Measurements from ENCODE around the gene PPP2CA. TPM values are rescaled to one million over a fixed set of nuclear protein-coding genes. Genes with fewer than 3 reads are reported as not detected.

The PPP2CA gene
- total and polyA plus RNA-seq, 2 of the 13 experiments (the other 11 are each of a cell fraction or from before 2014, with no cell fraction given): 82.4 to 171 TPM

DNA sequence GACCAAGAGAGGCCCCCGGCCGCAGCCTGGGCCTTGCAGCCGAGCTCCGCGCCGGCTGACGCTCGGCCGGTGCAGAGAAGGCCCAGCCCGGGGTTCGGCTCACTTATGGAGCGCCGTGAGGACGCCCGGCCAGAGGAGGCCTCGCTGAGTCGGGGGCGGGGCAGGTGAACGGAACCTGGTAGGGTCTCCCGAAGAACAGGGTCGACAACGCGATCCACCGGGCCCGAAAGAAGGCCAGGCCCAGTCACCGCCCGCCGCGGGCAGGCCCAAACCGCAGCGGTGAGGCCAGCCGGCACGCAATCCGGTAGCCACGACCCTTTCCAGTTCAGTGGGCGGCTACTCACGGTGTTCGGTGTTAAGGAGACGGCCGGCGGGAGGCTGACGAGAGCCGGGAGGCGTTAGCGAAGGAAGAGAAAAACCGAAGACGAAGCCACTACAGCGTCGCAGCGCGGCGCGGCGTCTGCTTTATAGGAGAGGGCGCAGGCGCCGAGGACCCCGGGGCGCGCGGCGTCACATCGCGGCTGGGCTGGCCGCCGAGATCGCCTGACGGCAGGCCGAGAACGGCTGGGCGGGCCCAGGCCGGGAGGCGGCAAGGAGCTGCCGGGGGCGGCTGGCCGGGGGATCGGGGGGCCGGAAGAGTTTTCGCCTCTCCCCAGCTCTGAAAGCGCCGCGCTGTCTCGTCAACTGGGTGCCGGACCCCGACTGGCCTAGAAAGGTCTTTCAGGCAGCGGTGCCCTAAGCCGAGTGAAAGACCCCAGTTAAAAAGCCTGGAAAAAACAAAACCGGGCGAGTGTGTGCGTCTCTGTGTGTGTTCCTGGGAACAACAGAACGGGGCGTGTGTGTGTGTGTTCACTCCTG, 49.1 kb downstream of the PPP2CA start, which contains the start of gene SKP1 (continued):
- TF ChIP-seq, protein P1, sequence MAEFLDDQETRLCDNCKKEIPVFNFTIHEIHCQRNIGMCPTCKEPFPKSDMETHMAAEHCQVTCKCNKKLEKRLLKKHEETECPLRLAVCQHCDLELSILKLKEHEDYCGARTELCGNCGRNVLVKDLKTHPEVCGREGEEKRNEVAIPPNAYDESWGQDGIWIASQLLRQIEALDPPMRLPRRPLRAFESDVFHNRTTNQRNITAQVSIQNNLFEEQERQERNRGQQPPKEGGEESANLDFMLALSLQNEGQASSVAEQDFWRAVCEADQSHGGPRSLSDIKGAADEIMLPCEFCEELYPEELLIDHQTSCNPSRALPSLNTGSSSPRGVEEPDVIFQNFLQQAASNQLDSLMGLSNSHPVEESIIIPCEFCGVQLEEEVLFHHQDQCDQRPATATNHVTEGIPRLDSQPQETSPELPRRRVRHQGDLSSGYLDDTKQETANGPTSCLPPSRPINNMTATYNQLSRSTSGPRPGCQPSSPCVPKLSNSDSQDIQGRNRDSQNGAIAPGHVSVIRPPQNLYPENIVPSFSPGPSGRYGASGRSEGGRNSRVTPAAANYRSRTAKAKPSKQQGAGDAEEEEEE (CRISPR knock-in tag; IDR thresholded peaks at IDR 0.05; ENCODE audit: borderline replicate concordance): no peak
- peak; percentile 88 for TF ChIP-seq ZNF121 (CRISPR knock-in tag; IDR thresholded peaks at IDR 0.05)
- TF ChIP-seq NFATC3 (CRISPR knock-in tag; IDR thresholded peaks at IDR 0.05): peak; percentile 51; the same call in 1 of the 2 replicates
- peak; percentile 95 for TF ChIP-seq TAF1 (CRISPR knock-in tag; IDR thresholded peaks at IDR 0.05)
- no peak for TF ChIP-seq ZNF224 (CRISPR knock-in tag; IDR thresholded peaks at IDR 0.05)
- TF ChIP-seq WIZ (CRISPR knock-in tag; IDR thresholded peaks at IDR 0.05): no peak; the same call in 1 of the 2 replicates
- TF ChIP-seq ZNF709 (CRISPR knock-in tag; IDR thresholded peaks at IDR 0.05): peak; percentile 49; the same call in 1 of the 2 replicates
- TF ChIP-seq, protein P2, sequence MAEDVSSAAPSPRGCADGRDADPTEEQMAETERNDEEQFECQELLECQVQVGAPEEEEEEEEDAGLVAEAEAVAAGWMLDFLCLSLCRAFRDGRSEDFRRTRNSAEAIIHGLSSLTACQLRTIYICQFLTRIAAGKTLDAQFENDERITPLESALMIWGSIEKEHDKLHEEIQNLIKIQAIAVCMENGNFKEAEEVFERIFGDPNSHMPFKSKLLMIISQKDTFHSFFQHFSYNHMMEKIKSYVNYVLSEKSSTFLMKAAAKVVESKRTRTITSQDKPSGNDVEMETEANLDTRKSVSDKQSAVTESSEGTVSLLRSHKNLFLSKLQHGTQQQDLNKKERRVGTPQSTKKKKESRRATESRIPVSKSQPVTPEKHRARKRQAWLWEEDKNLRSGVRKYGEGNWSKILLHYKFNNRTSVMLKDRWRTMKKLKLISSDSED (CRISPR knock-in tag; IDR thresholded peaks at IDR 0.05): no peak
- TF ChIP-seq, protein P3, sequence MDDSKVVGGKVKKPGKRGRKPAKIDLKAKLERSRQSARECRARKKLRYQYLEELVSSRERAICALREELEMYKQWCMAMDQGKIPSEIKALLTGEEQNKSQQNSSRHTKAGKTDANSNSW (CRISPR knock-in tag; IDR thresholded peaks at IDR 0.05; ENCODE audit: borderline replicate concordance): no peak
- no peak for TF ChIP-seq ZC3H4 (CRISPR knock-in tag; IDR thresholded peaks at IDR 0.05; ENCODE audit: borderline replicate concordance)
- TF ChIP-seq ZNF17 (CRISPR knock-in tag; IDR thresholded peaks at IDR 0.05): no peak
- TF ChIP-seq ZNF292 (CRISPR knock-in tag; IDR thresholded peaks at IDR 0.05; ENCODE audit: borderline replicate concordance, low read depth): peak; percentile 51; the same call in 1 of the 2 replicates
- TF ChIP-seq HNRNPK (IDR thresholded peaks at IDR 0.05; ENCODE audit: low read depth, low read length, poor library complexity, severe bottlenecking): no peak
- TF ChIP-seq GPBP1L1 (CRISPR knock-in tag; IDR thresholded peaks at IDR 0.05): no peak
- peak; percentile 24; the same call in 1 of the 2 replicates for TF ChIP-seq ZBTB2 (CRISPR knock-in tag; IDR thresholded peaks at IDR 0.05; ENCODE audit: low read depth)
- no peak for TF ChIP-seq NCOR1 (IDR thresholded peaks at IDR 0.05; ENCODE audit: borderline replicate concordance, low read length)
- no peak for TF ChIP-seq ZNF383 (CRISPR knock-in tag; IDR thresholded peaks at IDR 0.05; ENCODE audit: borderline replicate concordance)
- TF ChIP-seq ZBTB21 (CRISPR knock-in tag; IDR thresholded peaks at IDR 0.05): 0 out of 2 replicates have a peak, but pooled peaks have one; percentile 52
- TF ChIP-seq ZNF614 (CRISPR knock-in tag; IDR thresholded peaks at IDR 0.05; ENCODE audit: borderline replicate concordance): peak; percentile 82; the same call in 1 of the 2 replicates
- peak; percentile 70; the same call in 1 of the 2 replicates for TF ChIP-seq BCL6 (CRISPR knock-in tag; IDR thresholded peaks at IDR 0.05)
- TF ChIP-seq, protein P4, sequence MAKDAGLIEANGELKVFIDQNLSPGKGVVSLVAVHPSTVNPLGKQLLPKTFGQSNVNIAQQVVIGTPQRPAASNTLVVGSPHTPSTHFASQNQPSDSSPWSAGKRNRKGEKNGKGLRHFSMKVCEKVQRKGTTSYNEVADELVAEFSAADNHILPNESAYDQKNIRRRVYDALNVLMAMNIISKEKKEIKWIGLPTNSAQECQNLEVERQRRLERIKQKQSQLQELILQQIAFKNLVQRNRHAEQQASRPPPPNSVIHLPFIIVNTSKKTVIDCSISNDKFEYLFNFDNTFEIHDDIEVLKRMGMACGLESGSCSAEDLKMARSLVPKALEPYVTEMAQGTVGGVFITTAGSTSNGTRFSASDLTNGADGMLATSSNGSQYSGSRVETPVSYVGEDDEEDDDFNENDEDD (CRISPR knock-in tag; IDR thresholded peaks at IDR 0.05; ENCODE audit: borderline replicate concordance): peak; percentile 41; the same call in 1 of the 2 replicates

Data from HepG2 (cell line).